HG02642 (cell line): ENCODE data around the gene E2F1.

ENCODE experiments used
- ATAC-seq: cut with Tn5 transposase; IDR thresholded peaks from one replicate; pipeline ENCODE4 v1.9.1; 2021; ENCODE audit warnings: mild to moderate bottlenecking; ENCODE audit not compliant: unreplicated experiment, poor library complexity

Gene E2F1

GRCh38 chr20:33674294-33675135 is 11.7 kb downstream of the E2F1 start, which contains the start of gene NECAB3:
Gene NECAB3, minus strand, starts transcription at chr20:33674428. Its CDS starts 76 bp downstream, at chr20:33674352.
- peak; percentile 55 for ATAC-seq

- no peak for ATAC-seq
Measured at GRCh38 chr20:33673410-33674293, 12.5 kb downstream of the E2F1 start.

- no peak for ATAC-seq
Measured at GRCh38 chr20:33673114-33673409, 13.1 kb downstream of the E2F1 start.

DNA sequence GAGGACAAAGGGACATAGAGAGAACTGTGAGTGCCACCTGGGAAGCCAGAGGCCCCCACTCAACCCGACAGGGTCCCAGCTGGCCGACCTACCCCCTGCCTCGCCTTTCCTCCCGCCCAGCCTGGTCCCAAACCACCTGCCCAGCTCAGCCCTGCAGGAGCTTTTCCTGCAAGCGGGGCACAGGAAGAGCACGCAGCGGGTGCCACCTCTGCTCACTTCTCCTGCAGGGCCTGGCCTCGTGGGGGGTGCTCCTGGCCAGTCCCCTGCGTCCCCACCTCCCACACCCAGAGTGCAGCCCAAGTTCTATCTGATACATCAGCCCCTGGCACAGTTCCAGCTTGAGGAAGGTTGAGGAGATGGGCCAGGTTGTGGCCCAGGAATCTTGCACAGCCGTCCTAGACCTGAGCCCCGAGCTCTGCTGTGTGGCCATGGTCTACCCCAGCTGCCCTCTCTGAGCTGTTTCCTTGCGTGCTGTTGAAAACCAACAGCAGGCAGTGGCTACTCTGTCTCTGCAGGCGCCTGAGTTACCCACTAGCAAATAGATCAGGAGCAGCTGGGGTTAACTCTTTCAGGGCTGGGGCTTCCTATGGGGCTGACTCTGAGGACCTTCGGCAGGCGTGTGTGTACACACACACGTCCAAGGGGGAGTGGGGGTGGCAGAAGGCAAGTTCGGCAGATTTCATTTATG is 13.6 kb downstream of the E2F1 start:
- no peak for ATAC-seq

DNA sequence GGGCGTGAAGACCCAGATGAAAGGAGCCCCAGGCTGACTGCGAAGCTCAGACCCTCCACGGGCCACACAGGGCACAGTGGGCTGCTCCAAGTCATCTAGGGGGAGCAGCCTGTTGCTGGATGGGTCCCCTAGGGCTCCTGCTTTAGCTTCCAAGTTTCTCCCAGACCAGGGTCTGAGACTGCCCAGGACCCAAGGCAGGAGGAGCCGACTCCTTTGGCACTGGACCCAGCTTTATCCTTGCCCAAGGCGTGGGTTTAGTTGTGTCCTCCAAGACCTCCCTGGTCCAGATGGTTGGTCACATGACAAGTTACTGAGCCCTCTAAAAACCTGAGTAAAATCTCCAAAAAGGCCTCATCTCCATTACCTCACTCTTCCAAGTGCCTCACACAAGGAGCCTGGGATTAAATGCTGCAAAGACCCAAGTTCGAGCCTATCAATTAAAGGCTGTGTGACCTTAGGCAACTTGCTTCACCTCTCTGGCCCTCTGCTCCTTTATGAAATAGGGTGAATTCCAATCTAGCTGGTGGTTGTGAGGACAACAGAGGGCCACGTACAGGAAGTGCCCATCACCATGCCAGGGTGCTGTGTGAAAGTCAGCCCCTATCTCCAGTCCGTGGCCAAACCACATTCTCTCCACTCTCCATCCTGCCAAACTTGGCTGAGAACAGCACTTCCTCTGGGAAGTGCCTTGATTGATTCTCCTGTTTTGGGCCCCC is 14.5 kb downstream of the E2F1 start:
- no peak for ATAC-seq

GRCh38 chr20:33670715-33671499 is 15.3 kb downstream of the E2F1 start:
- ATAC-seq: no peak

DNA sequence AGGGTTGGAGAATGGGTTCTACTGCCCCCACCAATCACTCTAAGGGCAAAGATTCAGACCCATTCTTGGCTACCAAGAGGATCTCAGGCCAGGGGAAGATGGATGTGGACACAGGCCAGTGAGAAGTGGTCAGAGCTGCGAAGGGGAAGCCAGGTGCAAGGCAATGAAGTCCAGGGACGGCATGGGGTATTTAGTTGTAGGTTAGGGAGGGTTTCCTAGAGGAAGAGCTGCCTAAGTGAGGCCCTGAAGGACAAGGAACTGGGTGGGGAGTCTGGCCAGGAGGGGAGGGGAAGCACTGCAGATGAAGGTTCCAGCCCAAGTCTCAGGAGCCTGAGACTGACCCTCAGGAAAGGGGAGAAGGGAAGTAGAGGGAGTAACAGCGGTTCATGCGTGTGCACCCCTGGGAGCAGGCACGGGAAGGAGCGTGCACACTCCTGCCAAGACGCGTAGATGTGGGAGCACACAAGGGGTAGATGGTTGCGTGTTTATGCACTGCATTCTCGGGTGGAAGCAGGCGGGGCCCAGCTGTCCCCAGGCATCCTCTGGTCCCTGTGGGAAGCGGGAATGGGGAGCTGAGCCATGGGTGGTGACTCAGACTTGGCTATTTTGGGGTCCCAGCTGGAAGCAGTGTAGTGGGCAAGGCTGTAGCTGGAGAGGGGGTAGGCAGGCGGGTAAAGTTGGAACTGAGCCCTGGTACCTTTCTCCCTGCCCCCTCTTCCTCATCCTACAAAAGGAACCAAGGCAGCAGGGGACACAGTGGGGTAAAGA is 16.1 kb downstream of the E2F1 start:
- no peak for ATAC-seq

DNA sequence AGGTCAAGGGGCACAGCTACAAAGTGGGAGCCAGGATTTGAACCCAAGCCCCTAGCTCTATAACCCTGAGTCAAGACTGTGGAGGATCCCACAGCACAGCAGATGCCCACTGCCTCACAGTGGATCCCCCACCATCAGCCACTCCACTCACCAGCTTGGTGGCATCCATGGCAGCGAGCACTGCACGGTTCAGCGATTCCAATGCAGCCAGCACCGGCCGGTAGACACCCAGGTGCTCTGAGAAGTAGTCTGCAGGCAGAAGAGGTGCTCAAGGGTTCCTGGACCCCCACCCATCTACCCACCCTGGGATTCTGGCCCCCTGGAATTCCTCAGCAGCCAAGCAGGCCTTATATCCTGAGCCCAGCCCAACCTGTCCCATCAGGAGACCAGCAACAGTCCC is 17.0 kb downstream of the E2F1 start:
- ATAC-seq: no peak

DNA sequence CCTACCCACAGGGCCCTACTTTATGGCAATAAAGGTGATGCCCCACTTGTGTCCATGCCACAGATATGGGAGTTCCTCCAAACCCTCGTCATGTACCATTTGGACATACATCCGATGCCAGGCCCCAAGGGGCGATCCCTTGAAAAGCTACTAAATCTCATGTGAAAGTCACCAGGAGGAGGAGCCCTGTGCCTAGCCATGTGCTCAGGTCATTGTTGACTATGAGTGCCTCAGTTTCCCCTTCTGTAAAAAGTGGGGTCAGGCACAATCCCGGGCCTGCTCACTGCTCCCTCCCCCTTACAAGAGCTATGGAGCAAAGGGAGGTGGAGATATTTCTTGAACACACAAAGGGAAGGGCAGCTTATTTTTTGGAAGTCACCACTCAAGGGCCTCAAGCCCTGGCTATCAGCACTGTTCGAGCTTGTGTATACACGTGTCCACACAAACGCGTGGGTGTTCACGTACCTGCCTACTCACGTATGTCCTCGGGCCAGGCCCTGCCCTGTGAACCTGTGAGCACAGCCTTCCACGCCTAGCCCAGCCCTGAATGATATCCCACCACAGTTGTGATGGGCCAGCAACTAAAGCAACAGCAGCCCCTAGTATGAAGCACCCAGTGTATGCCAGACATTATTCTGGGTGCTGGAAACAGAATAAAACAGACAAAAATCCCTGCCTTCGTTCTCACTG is 17.6 kb downstream of the E2F1 start:
- no peak for ATAC-seq

DNA sequence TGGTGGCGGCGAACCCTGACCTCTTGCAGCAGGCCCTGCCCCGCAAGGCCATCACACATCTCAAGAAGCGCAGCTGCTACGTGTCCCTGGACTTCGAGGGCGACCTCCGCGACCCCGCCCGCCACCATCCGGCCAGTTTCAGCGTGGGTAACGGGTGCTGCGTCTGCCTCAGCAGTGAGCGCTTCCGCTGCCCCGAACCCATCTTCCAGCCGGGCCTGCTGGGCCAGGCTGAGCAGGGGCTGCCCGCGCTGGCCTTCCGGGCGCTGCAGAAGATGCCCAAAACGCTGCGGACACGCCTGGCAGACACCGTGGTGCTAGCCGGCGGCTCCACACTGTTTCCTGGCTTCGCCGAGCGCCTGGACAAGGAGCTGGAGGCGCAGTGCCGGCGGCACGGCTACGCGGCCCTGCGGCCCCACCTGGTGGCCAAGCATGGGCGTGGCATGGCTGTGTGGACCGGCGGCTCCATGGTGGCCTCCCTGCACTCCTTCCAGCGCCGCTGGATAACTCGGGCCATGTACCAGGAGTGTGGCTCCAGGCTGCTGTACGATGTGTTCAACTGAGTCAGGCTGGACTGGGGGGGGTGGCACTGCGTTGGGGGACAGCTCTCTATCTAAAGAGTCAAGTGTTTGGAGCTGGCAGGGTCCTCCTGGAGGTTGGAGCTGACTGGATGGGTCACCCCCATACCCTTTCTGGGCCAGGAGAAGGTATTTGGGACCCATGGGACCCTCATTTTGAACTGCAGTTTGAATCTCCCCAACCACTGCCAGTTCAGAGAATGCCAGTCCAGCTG is 18.3 kb downstream of the E2F1 start:
- ATAC-seq: peak; percentile 39

DNA sequence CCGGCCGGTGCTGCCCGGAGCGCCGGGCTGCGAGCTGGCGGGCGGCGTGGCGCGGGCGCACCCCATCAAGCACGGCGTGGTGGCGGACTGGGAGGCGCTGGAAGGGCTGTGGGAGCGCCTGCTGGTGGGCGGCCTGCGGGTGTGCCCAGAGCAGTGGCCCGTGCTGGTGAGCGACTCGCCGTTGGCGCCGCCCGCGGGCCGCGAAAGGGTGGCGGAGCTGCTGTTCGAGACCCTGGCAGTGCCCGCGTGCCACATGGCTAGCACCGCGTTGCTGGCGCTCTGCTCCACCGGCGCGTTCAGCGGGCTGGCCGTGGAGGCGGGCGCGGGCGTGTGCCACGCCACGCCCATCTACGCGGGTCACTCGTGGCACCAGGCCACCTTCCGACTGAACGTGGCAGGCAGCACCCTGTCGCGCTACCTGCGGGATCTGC is 18.9 kb downstream of the E2F1 start:
- ATAC-seq: peak; percentile 18

GRCh38 chr20:33666293-33667244 is 19.6 kb downstream of the E2F1 start, which contains the start of gene ACTL10:
Gene ACTL10, plus strand, starts transcription at chr20:33666943. Its CDS starts 555 bp downstream, at chr20:33667498.
- ATAC-seq: peak; percentile 68

DNA sequence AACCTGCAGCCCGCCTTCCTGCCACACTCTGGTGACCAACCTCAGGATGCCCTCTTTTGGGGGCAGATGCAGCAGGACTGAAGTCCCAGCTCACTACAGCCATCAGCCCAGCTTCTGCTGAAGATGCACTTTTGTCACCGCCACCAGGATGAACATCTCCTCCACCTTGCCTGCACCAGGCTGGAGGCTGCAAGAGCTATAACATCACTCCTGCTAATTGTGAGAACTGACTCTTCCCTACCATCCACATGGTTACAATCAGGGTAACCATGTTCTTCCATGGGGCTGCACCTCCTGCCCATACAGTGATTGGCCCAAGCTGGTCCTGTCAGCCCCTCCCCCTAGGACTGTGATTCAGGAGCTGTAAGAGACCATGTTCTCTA is 21.4 kb downstream of the E2F1 start:
- no peak for ATAC-seq

GRCh38 chr20:33664085-33664761 is 22.0 kb downstream of the E2F1 start:
- ATAC-seq: no peak
